Measurements from ENCODE around the gene KDF1. TPM values are rescaled to one million over a fixed set of nuclear protein-coding genes. Genes with fewer than 3 reads are reported as not detected.

Gene KDF1
- total and polyA plus RNA-seq, 4 donors = 1.0 to 4.6 (median 1.8) TPM

- peaks cover 3 to 50% (median 32%) of the 10 kb centered on the region in 4 donors for H3K4me1 ChIP-seq (ENCODE audit: control insufficient read depth in 4 of 4, insufficient read depth in 4 of 4, low read length in 3 of 4)
- H3K9me3 ChIP-seq (ENCODE audit: control insufficient read depth in 4 of 4, low read length in 3 of 4) = no peaks in the 10 kb centered on the region
- 22% methylated on average over 16 of the region's 16 CpGs for WGBS
- no peaks in the 10 kb centered on the region for H3K27me3 ChIP-seq (ENCODE audit: control insufficient read depth in 4 of 4, insufficient read depth in 4 of 4, low read length in 3 of 4)
- peak; percentile 79 for DNase-seq (ENCODE audit: low spot score)
- peak within 1 kb of the TSS; percentile 92 to 96 for H3K9ac ChIP-seq (ENCODE audit: low read depth in 1 of 2, low read length in 2 of 2)
- H3K27ac ChIP-seq (ENCODE audit: low read depth in 1 of 2, low read length in 2 of 2) = peak within 1 kb of the TSS; percentile 97 to 99
- TF ChIP-seq EGR1 (IDR thresholded peaks at IDR 0.05; ENCODE audit: low read depth in 2 of 2) = peak; percentile 67 to 80
- peak; percentile 91 for TF ChIP-seq YY1 (IDR thresholded peaks at IDR 0.05)
- TF ChIP-seq JUND (IDR thresholded peaks at IDR 0.05) = peak; percentile 92 to 93
- peak; percentile 99 for TF ChIP-seq SP1 (IDR thresholded peaks at IDR 0.05)
- TF ChIP-seq TAF1 (conservative IDR thresholded peaks at IDR 0.05) = peak; percentile 99
- peak; percentile 85 to 91 for TF ChIP-seq HNF4A (conservative IDR thresholded peaks at IDR 0.05)
- peak; percentile 85 for TF ChIP-seq HNF4G (IDR thresholded peaks at IDR 0.05)
- TF ChIP-seq CTCF (IDR thresholded peaks at IDR 0.05; ENCODE audit: low read depth, low read length, missing input control) = no peak
- TF ChIP-seq RAD21 (IDR thresholded peaks at IDR 0.05) = peak in 1 of 2 donors; percentile 58
- TF ChIP-seq FOXA1 (IDR thresholded peaks at IDR 0.05) = peak; percentile 60
- TF ChIP-seq NR2F2 (IDR thresholded peaks at IDR 0.05) = peak; percentile 73
- peak; percentile 95 for TF ChIP-seq ATF3 (IDR thresholded peaks at IDR 0.05)
- TF ChIP-seq GABPA (IDR thresholded peaks at IDR 0.05 in 1 of 2, conservative IDR thresholded peaks at IDR 0.05 in 1 of 2) = peak; percentile 37 to 51
- TF ChIP-seq FOXA2 (IDR thresholded peaks at IDR 0.05) = peak; percentile 86
- peak; percentile 98 to 99 for TF ChIP-seq RXRA (IDR thresholded peaks at IDR 0.05)
- TF ChIP-seq REST (IDR thresholded peaks at IDR 0.05) = peak; percentile 69
- peak; percentile 98 for TF ChIP-seq MAX (IDR thresholded peaks at IDR 0.05)
- TF ChIP-seq ZBTB33 (IDR thresholded peaks at IDR 0.05) = peak; percentile 93
- peak within 1 kb of the TSS; percentile 79 to 86 (median 82) for H3K4me3 ChIP-seq (ENCODE audit: low read depth in 1 of 3, low read length in 3 of 3)
- H3K36me3 ChIP-seq (ENCODE audit: control insufficient read depth in 4 of 4, insufficient read depth in 3 of 4, low read depth in 1 of 4, low read length in 3 of 4) = peaks cover 0 to 6% (median under 1%) of the 10 kb centered on the region in 4 donors
Observed at GRCh38 chr1:26913754-26914619, 46.3 kb downstream of the KDF1 start, which contains the start of gene NR0B2. Gene NR0B2, minus strand, starts transcription at chr1:26913975. Its CDS starts 35 bp downstream, at chr1:26913940.
